IMR-90 (cell line): ENCODE results near the gene OR12D3.
A peak's percentile ranks its signal among the peaks of the same experiment; 100 is the strongest.

Experiments used
- BHLHE40 ChIP-seq: fragments of 150-350 bp; IDR thresholded peaks from 2 replicates; pipeline ENCODE4 v1.6.1; 2016; ENCODE audit warnings: mild to moderate bottlenecking, low read depth, low read length
- CTCF ChIP-seq: conservative IDR thresholded peaks from 2 replicates; pipeline ENCODE4 v1.5.1; 2012; ENCODE audit warnings: mild to moderate bottlenecking, low read depth, low read length, improper control_type of control experiment
- FOS ChIP-seq: fragments of 150-350 bp; IDR thresholded peaks from 2 replicates; pipeline ENCODE4 v1.6.1; 2016; ENCODE audit warnings: low read depth, low read length
- MAFK ChIP-seq: IDR thresholded peaks from 2 replicates; pipeline ENCODE4 v1.6.1; 2012; ENCODE audit warnings: low read depth, low read length, improper control_type of control experiment
- MAZ ChIP-seq: IDR thresholded peaks from 2 replicates; pipeline ENCODE4 v1.6.1; 2012; ENCODE audit warnings: low read depth, mild to moderate bottlenecking, low read length, improper control_type of control experiment, moderate library complexity, borderline replicate concordance
- RAD21 ChIP-seq: IDR thresholded peaks from 2 replicates; pipeline ENCODE4 v1.6.1; 2012; ENCODE audit warnings: low read length, improper control_type of control experiment
- SMC3 ChIP-seq: fragments of 150-350 bp; IDR thresholded peaks from 2 replicates; pipeline ENCODE4 v1.6.1; 2016; ENCODE audit warnings: low read depth, mild to moderate bottlenecking, antibody characterized with exemption, low read length, moderate library complexity
- USF2 ChIP-seq: fragments of 150-350 bp; IDR thresholded peaks from 2 replicates; pipeline ENCODE4 v1.6.1; 2017; ENCODE audit warnings: mild to moderate bottlenecking, antibody characterized with exemption, low read length, low read depth

- TF ChIP-seq CTCF: no peak
- TF ChIP-seq BHLHE40: no peak
- TF ChIP-seq MAFK: peak; percentile 24; the same call in 1 of the 2 replicates
- no peak for TF ChIP-seq MAZ
- TF ChIP-seq SMC3: no peak
- TF ChIP-seq FOS: no peak
- no peak for TF ChIP-seq RAD21
- TF ChIP-seq USF2: no peak
Observed at GRCh38 chr6:29403801-29404200, 28.7 kb upstream of the OR12D3 start.
